ENCODE results near the gene KRT77. TPM values are rescaled to one million over a fixed set of nuclear protein-coding genes. Genes with fewer than 3 reads are reported as not detected.

KRT77 gene
- total RNA-seq, 2 donors from 2014 or later = not detected

DNA sequence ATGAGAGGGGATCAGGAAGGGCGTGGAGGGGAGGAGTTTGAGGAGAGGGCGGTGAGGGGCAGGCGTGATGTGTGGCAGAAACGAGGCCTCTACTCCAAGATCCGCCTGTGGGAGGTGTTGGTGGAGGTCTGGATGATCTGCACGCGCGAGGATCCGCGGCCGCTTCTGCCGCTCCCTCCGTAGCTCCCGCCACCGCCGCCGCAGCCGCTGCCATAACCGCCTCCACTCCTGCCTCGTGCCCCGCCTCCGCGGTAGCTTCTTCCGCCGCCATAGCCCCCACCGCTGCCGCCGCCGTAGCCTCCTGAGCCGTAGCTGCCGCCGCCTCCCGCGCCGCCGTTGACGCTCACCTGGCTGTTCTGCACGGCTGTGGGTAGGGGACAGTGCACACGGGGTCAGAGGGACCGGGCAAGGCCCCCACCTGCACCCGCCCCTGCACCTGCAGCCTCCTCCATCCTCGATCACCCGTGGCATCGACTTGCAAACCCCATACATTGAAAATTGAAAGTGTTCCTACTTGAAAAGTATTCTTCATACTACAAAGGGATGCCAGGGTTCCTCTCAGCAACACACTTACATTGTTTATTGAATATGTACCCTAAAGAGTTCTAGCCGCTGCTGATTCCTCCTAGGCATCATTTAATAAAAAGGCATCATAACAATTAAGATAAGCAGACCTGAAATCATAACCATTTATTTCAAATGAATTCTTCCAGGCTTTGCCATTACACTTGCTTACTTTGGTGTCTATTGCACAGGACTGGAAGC is 12.1 kb downstream of the KRT77 start:
- peak overlapping the region; percentile 72 for H3K4me3 ChIP-seq (ENCODE audit: low read length)

DNA sequence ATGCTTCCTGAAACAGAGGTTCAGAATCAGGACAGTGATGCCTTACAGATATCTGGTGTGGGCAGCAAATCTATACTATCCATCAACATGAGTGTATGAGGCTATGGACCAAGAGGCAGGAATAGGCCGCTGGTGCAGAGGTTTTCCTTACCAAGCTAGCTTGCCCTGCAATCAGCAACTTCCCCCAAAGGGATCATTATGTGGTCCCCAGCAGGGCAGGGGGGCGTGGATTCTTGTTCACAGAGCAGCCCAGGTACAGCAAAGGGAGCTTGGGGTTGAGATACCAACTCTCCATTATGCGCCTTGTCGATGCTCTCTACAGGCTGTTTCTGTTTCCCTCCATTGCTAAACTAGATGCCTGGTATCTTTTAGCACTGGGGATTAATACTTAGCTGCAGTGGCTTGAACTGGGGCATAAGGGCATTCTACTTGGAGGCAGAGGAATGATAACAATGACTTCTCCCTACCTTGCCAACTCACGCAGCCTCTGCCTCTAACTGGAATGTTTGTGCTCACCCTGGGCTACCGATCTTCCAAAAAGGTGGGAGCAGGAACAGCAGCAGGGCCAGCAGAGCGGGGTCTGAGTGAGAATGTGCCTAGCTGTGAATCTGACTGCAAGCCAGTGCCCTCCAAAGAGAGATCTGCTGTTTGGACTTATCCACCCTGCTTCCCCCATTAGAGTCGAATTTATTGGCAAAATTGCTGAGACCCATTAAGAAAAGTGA is 12.8 kb downstream of the KRT77 start:
- Histone ChIP-seq H3K9ac (ENCODE audit: extremely low read depth, low read length, poor library complexity, severe bottlenecking) (no peak overlapping the region), H3K4me3 (ENCODE audit: low read length) (peak overlapping the region; percentile 72), H3K4me1 (ENCODE audit: control insufficient read depth, insufficient read depth, low read length) (no peaks in the 10 kb centered on the region), H3K27me3 (ENCODE audit: control insufficient read depth, insufficient read depth, low read length, poor library complexity, severe bottlenecking) (peaks cover 80% of the 10 kb centered on the region), H3K9me3 (ENCODE audit: control insufficient read depth, low read length) (no peaks in the 10 kb centered on the region), H3K36me3 (ENCODE audit: control insufficient read depth, insufficient read depth, low read length) (no peaks in the 10 kb centered on the region), H3K27ac (ENCODE audit: low read depth, low read length) (no peak overlapping the region)
- H3K9me3 Mint-ChIP-seq = no peaks in the 10 kb centered on the region
- H3K36me3 Mint-ChIP-seq (ENCODE audit: low read depth) = no peaks in the 10 kb centered on the region
- H3K4me3 Mint-ChIP-seq = peak overlapping the region; percentile 51
- H3K27ac Mint-ChIP-seq = no peak overlapping the region
- TF ChIP-seq, protein P1, sequence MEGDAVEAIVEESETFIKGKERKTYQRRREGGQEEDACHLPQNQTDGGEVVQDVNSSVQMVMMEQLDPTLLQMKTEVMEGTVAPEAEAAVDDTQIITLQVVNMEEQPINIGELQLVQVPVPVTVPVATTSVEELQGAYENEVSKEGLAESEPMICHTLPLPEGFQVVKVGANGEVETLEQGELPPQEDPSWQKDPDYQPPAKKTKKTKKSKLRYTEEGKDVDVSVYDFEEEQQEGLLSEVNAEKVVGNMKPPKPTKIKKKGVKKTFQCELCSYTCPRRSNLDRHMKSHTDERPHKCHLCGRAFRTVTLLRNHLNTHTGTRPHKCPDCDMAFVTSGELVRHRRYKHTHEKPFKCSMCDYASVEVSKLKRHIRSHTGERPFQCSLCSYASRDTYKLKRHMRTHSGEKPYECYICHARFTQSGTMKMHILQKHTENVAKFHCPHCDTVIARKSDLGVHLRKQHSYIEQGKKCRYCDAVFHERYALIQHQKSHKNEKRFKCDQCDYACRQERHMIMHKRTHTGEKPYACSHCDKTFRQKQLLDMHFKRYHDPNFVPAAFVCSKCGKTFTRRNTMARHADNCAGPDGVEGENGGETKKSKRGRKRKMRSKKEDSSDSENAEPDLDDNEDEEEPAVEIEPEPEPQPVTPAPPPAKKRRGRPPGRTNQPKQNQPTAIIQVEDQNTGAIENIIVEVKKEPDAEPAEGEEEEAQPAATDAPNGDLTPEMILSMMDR (conservative IDR thresholded peaks at IDR 0.05) = no peak
- H3K4me1 Mint-ChIP-seq = peaks cover 4% of the 10 kb centered on the region
- peaks cover 75% of the 10 kb centered on the region for H3K27me3 Mint-ChIP-seq (ENCODE audit: insufficient read depth)
- DNase-seq = peak; percentile 69
- 64 to 70% methylated on average over 5 to 8 of the region's 8 CpGs for WGBS, 2 experiments (ENCODE audit: insufficient coverage in 1 of 2, insufficient read length in 1 of 2)

More for the DNA sequence above, 12.1 kb downstream of the KRT77 start:
- H3K4me1 ChIP-seq (ENCODE audit: control insufficient read depth, insufficient read depth, low read length) = no peaks in the 10 kb centered on the region
- H3K9ac ChIP-seq (ENCODE audit: extremely low read depth, low read length, poor library complexity, severe bottlenecking) = no peak overlapping the region
- peaks cover 73% of the 10 kb centered on the region for H3K27me3 ChIP-seq (ENCODE audit: control insufficient read depth, insufficient read depth, low read length, poor library complexity, severe bottlenecking)
- Mint-ChIP-seq H3K36me3 (ENCODE audit: low read depth) (no peaks in the 10 kb centered on the region), H3K4me3 (peak overlapping the region; percentile 51), H3K27me3 (ENCODE audit: insufficient read depth) (peaks cover 71% of the 10 kb centered on the region), H3K9me3 (no peaks in the 10 kb centered on the region), H3K27ac (no peak overlapping the region), H3K4me1 (peaks cover 4% of the 10 kb centered on the region)
- DNase-seq = peak; percentile 83
- 9 to 25% methylated on average over 6 to 45 of the region's 45 CpGs for WGBS, 2 experiments (ENCODE audit: insufficient coverage in 1 of 2, insufficient read length in 1 of 2)
- H3K9me3 ChIP-seq (ENCODE audit: control insufficient read depth, low read length) = no peaks in the 10 kb centered on the region
- TF ChIP-seq, protein P1 (conservative IDR thresholded peaks at IDR 0.05) = no peak
- no peak overlapping the region for H3K27ac ChIP-seq (ENCODE audit: low read depth, low read length)
- H3K36me3 ChIP-seq (ENCODE audit: control insufficient read depth, insufficient read depth, low read length) = no peaks in the 10 kb centered on the region

DNA sequence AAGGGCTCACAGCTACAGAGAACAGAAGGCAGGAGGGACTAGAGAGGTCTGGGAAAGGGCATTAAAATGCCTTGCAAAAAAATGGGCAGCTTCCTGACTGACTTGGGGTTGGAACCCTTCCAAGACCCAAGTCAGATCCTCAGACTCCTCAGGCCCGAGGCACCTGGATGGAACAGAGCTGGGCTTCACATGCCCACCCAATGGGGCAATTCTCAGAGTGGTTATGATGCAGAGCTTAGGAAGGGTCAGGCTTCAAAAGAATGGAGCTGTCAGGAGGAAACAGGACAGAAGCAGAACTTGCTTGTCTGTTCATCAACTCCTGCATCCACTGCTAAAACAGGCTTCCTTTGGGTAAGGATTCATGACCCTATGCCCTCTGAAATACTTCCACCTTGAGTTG is 13.4 kb downstream of the KRT77 start:
- no peaks in the 10 kb centered on the region for H3K36me3 ChIP-seq (ENCODE audit: control insufficient read depth, insufficient read depth, low read length)
- Mint-ChIP-seq H3K36me3 (ENCODE audit: low read depth) (no peaks in the 10 kb centered on the region), H3K27me3 (ENCODE audit: insufficient read depth) (peaks cover 78% of the 10 kb centered on the region), H3K4me1 (peaks cover 4% of the 10 kb centered on the region), H3K27ac (no peak overlapping the region), H3K4me3 (no peak overlapping the region), H3K9me3 (no peaks in the 10 kb centered on the region)
- no peaks in the 10 kb centered on the region for H3K9me3 ChIP-seq (ENCODE audit: control insufficient read depth, low read length)
- 83 to 89% methylated on average over 1 of the region's 1 CpG for WGBS, 2 experiments (ENCODE audit: insufficient coverage in 1 of 2, insufficient read length in 1 of 2)
- no peak overlapping the region for H3K9ac ChIP-seq (ENCODE audit: extremely low read depth, low read length, poor library complexity, severe bottlenecking)
- DNase-seq = no peak
- H3K27me3 ChIP-seq (ENCODE audit: control insufficient read depth, insufficient read depth, low read length, poor library complexity, severe bottlenecking) = peaks cover 83% of the 10 kb centered on the region
- H3K4me3 ChIP-seq (ENCODE audit: low read length) = no peak overlapping the region
- no peaks in the 10 kb centered on the region for H3K4me1 ChIP-seq (ENCODE audit: control insufficient read depth, insufficient read depth, low read length)
- TF ChIP-seq, protein P1 (conservative IDR thresholded peaks at IDR 0.05) = no peak
- no peak overlapping the region for H3K27ac ChIP-seq (ENCODE audit: low read depth, low read length)
